ENCODE measurements around the gene DAND5.

DAND5 gene

GRCh38 chr19:12994701-12995595 is 25.6 kb downstream of the DAND5 start, which contains the start of gene NFIX:
Gene NFIX, plus strand, starts transcription at chr19:12995475. Its CDS starts 363 bp downstream, at chr19:12995838.
- DNase-seq: peak; percentile 17

GRCh38 chr19:12995596-12996405 is 26.4 kb downstream of the DAND5 start:
- DNase-seq: no peak

GRCh38 chr19:12996406-12997094 is 27.2 kb downstream of the DAND5 start:
- no peak for DNase-seq

GRCh38 chr19:12997179-12997966 is 28.0 kb downstream of the DAND5 start:
- DNase-seq: no peak

GRCh38 chr19:12997967-12998940 is 28.9 kb downstream of the DAND5 start:
- no peak for DNase-seq

- no peak for DNase-seq
Observed at GRCh38 chr19:13001166-13001501, 31.8 kb downstream of the DAND5 start.

- no peak for DNase-seq
Observed at GRCh38 chr19:13001502-13002165, 32.3 kb downstream of the DAND5 start.

GRCh38 chr19:13002166-13002898 is 33.0 kb downstream of the DAND5 start:
- DNase-seq: no peak

- DNase-seq: no peak
Observed at GRCh38 chr19:13003081-13003480, 33.7 kb downstream of the DAND5 start.

GRCh38 chr19:13004273-13004672 is 34.9 kb downstream of the DAND5 start:
- DNase-seq: no peak

- DNase-seq: no peak
Observed at GRCh38 chr19:13005253-13005652, 35.9 kb downstream of the DAND5 start.

- DNase-seq: no peak
Observed at GRCh38 chr19:13005861-13006370, 36.5 kb downstream of the DAND5 start.

- no peak for DNase-seq
Observed at GRCh38 chr19:13006431-13007281, 37.3 kb downstream of the DAND5 start.

- DNase-seq: no peak
Observed at GRCh38 chr19:13007292-13008045, 38.1 kb downstream of the DAND5 start.

GRCh38 chr19:13008926-13009787 is 39.8 kb downstream of the DAND5 start:
- no peak for DNase-seq

- no peak for DNase-seq
Observed at GRCh38 chr19:13010038-13010991, 40.9 kb downstream of the DAND5 start.

Measured in NCI-H226 (cell line).